GM21381 (cell line): ENCODE data around the gene PYGL.
A peak's percentile ranks its signal among the peaks of the same experiment; 100 is the strongest.

Source experiments
- ATAC-seq: cut with Tn5 transposase; IDR thresholded peaks from one replicate; pipeline ENCODE4 v1.9.1; 2021; ENCODE audit warnings: mild to moderate bottlenecking, moderate library complexity; ENCODE audit not compliant: unreplicated experiment

Gene PYGL

DNA sequence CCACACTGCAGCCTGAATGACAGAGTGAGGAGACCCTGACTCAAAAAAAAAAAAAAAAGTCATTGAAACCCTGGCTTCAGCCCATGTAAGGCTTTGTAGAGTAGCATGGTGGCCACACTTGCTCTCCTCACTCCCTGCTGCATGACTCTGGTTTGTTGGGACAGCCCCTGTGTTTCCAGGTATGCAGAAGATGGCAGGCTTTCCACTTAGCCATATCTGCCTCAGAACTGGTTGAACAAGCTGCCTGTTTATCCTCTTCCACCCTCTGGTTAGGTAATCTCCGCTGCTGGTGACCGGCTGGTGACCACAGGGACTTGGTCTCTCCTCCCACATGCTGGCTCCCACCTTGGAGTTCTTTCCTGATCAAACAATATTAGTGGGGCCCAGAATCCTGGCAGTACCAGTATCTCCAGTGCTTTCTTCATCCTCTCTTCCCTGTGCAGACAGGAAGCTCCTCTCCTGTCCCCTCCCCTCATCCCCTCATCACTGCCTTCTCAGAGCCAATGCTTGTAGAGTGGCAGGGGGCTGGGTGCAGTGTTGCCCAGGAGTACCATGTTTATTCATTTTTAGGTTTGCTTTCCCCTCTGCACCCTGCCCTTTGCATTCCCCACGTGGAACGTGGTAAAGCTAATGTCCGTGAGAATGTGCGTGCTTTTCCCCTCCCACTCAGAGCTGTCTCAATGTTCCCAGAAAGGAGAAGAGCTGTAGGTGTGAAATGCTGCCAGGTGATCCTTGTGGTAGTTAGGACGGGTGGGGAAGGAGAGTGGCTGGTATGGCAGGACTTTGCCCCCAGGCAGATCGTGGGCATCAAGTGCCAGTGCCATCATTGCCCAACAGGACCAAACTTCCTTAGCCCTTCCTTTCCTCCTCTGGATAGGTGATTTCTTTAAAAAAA lies 61.1 kb downstream of the PYGL start:
- no peak for ATAC-seq

DNA sequence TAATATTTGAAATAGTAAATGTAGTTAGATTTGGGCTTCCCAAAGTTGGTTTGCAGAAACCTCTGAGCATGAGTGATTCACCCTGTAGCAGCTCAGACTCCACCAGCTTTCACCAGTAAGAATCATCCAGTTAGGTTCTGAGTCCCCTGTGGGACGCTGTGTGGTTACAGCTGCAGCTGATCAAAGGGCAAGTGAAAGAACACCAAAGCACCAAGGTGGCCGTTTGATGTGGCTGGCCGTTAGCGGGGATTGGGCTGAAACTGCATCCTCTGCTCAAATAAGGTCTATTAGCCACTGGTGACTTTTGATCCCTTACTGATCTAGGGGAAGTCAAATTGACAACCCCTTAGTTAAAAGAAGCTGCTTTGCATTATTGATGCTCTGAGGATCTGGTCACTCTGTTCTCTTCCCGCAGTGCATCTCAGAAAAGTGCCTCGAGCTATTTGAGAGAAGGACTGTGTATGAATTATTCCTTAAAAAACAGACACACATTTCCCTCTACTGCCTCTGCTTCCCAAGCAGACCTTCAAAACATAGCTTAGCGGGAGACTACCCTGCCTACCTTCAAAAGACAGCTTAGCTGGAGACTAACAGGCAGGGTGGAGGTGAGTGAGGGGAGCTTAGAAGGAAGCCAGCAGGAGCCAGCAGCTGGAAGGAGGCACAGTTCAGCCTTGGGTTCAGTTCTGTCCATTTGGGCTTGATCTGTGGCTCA lies 68.8 kb downstream of the PYGL start:
- ATAC-seq: peak; percentile 92

GRCh38 chr14:50874757-50875156 lies 69.5 kb downstream of the PYGL start:
- no peak for ATAC-seq

GRCh38 chr14:50871914-50872732 lies 72.2 kb downstream of the PYGL start, which contains the start of gene ABHD12B:
Gene ABHD12B, plus strand, starts transcription at chr14:50872053. Its CDS starts 122 bp downstream, at chr14:50872175.
- no peak for ATAC-seq

DNA sequence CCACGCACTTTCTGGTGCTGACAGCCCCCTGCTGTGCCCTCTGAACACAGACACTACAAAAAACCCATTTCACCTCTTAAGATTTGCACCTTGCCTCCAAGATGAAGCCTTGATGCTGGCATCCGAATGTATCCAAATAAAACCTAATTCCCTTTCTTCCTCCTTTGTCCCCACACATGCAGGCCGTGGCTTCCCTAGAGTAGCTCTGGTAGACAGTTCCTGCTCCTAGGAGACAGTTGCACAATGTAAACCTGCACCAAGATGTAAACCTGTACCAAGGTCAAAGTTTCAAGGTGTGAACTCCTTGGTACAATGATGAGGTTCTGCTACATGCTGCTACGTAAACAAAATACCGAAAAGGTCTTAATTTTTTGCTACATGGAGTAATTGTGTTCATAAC lies 73.1 kb downstream of the PYGL start:
- ATAC-seq: no peak

DNA sequence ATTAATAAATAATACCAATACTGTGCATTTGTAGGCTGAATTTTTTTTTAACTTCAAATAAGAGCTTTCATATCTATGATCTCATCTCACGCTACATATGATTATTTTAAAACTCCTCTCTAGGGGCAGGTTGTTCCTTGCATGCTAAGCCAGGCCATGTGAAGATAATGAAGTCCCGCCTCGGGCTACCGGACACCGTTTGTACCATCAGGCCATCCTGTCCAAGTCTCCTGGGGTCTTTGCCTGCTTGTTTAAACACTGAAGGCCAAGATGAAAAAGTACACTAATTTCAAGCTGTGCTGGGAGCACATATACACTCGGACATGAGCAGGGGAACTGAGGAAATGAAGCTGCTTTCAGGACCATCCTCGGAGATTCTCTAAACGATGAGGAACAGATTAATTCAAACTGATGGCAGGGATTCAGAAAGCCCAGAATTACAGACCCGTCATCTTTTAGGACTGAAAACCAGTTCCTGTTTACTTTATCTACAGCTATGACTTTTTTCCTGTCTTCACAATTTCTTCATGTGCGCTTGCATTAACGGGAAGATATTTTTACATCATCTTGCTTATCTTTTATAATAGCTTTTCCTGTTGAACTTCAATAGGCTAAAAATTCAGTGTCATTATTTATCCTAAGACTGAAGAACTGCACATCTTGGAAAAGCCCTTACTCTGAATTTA lies 78.7 kb downstream of the PYGL start:
- no peak for ATAC-seq

DNA sequence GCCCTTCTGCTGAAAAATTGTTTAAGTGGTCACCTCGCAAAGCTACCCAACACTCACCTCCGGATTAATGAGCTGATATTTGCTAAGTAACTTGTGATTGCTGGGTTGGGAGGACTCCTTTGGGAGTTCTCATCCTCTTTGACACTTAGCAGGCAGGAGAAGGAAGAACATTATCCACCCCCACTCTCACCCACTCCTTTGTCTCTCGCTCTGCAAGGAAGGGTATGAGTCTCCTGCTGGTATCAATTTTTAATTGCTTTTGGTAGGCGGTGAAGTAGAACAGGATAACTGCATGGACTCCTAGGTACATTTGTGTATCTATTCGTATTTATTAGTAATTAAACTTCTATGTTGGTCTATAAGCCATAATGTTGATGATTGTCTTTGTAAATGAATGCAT lies 79.3 kb downstream of the PYGL start:
- ATAC-seq: no peak

DNA sequence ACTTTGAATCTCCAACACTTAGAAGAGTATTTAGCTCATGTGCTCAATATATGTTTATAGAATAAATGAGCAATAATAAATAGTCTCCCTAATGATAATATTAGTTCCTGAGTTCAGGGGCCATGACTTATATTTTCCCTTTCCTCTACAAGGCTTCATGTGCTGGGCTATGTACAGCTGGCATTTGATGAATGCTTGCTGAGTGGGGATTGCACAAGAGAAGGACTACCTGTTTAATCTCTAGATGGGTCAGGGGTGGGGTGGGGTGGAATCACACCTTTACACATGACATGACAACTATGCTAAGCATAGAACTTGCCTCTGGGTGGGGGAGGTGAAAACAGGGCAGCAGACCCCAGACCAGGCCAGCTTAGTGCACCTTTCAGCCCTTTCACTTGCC lies 80.0 kb downstream of the PYGL start:
- no peak for ATAC-seq

- no peak for ATAC-seq
These were observed 82.2 kb downstream of the PYGL start for GRCh38 chr14:50862036-50862570.

DNA sequence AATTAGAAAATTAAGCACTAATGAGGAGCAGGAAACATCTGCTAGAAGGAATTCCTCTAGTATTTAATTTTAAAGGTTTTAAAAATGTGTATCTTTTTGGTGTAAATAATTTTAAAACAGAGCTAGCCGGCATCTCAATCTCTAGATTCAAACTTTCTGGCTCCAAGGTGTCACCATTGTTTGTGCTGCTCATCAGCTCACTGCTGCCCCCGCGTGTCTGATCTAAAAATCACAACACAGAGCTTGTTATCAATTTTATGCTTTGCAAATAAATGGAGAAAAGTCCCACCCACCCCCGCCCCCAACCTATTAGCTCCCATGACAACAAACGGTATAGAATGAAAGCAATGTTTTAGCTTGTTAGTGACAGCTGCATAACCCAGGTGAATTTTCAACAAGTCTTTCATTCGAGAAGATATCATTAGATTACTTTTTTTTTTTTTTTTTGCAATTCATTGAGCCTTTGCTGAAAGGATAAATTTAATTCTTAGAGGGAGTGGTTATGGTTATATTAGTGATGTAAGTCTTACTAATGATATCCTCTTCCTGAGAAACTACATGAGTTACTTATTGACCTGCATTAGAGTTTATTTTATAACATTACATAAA lies 83.7 kb downstream of the PYGL start:
- no peak for ATAC-seq

DNA sequence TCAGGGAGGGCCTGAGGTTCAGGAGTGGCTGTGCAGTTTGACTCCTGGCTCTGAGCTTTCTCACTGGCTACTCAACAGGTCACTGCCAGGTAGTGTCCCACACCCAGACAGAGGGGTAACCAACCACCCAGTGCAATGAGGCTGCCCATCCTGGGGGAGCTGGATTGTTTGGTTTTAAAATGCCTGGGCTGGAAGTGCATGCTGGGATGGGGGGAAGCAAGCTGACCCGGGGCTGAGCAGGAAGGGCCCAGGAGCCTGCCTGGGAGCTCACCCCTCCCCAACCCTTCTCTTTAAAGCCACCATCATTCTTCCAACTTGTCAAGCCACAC lies 85.0 kb downstream of the PYGL start:
- ATAC-seq: no peak

DNA sequence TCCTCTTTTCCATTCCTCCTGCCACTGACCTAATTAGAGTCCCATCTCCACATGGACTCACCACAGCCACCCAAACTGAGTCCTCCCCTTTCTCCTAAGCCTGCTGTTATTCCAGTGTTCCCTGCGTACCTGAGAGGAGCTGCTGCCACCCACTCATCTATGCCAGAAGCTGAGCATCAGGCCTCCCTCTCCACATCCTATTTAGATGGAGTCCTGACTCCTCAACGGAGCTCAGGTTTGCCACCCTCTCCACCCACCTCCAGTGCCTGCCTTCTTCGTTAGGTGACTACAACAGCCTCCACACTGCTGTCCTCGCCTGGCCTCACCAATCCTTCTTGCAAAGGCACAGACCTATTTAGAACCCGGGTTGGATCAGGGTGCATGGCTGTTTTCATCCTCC lies 87.6 kb downstream of the PYGL start:
- no peak for ATAC-seq

DNA sequence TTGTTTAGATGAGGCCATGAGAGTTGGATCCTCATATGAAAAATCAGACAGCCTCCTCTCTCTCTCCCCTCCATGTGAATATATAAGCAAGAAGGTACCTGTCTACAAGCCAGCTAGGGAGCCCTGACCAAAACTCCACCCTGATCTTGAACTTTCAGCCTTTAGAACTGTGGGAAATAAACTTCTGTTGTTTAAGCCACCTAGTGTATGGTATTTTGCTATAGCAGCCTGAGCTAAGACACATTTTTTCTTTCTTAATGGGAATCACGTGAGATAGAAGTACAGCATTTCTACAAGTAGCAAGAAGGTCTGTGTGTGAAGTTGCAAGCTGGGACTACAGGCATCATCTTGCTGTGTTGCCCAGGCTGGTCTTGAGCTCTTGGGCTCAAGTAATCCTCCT lies 88.7 kb downstream of the PYGL start:
- no peak for ATAC-seq
